Activated CD4-positive, CD25-positive, alpha-beta regulatory T cell (primary cell): Measurements from ENCODE around the gene ARHGAP15.

ENCODE experiments used
- DNase-seq, 4 experiments: peaks; one replicate each; lab custom pipeline; 2025; lab: John Stamatoyannopoulos, UW

Gene ARHGAP15

DNA sequence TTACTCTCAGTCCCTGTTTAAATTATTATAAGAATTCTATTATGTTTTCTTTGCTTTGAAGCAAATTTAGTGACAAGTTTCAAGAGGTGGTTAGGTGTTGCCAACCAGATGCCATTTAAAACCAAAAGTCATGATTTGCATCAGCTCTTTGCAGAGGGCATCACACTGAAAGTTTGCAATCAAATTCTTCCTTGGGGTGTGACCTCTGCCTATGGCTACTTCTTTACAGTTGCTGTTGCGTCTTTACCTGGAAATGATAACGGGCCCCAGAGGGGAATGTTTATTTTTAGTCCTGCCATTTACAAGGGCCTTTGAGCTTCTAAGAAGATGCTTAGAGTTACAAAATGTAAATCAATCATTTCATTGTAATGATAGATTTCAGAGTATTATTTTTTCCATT lies 561.0 kb downstream of the ARHGAP15 start:
- no peak for DNase-seq

DNA sequence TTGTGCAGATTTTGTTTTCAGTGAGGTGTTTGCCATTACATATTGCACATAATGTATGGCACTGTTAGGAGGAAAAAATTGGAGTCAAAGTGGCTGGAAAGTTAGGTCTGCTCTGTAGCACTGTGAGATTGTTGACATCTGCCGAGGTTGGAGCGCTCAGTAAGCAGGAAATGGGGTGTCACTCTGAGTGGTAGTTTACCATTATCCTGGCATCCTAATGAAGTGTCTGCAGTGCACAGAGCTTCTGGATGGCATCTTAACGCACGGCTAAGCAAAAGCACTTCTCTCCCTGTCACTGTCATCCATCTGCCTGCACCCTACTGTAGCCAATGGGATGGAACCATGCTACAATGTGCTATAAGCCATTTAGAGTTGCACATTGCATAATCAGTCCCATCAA lies 561.9 kb downstream of the ARHGAP15 start:
- no peak for DNase-seq

DNA sequence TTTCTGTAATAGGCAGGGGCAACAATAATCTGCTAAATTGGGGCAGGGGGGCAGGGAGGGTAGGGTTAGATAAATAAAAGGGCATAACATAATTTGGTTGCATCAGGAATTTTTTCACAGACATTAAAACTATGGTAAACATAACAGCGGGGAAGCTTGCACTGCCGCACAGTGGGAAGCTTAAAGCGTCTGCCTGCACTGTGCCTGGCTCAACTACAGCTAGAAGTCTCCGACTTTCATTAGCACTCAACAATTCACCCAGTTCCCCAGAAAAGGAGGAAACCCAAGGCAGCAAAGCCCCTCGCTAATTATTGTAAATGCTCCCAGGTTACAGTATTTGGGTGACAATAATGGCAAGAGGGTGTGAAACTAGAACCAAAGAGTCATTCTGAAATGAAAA lies 562.9 kb downstream of the ARHGAP15 start:
- no peak for DNase-seq

- no peak for DNase-seq
Measured at GRCh38 chr2:143692967-143693366, 563.7 kb downstream of the ARHGAP15 start.

GRCh38 chr2:143694335-143694734 lies 565.1 kb downstream of the ARHGAP15 start:
- DNase-seq: no peak

DNA sequence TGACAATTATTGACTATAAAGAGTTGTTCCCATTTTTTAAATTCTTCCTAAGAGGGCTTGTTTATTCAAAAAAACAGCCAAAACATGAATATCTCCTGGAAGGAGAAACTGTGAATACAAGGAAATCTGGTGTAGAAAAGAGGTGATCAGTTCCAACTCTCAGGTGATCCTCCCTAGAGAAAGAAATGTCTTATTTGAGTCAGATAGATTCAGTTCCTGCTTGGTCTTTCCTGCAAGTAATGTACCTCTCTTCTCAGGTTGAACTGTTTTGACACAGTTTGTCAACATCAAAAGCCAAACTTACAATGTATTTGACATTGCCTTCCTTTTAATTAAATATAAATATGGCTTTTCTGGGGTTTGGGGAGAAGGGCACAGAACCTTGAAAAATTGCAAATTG lies 567.4 kb downstream of the ARHGAP15 start:
- no peak for DNase-seq

DNA sequence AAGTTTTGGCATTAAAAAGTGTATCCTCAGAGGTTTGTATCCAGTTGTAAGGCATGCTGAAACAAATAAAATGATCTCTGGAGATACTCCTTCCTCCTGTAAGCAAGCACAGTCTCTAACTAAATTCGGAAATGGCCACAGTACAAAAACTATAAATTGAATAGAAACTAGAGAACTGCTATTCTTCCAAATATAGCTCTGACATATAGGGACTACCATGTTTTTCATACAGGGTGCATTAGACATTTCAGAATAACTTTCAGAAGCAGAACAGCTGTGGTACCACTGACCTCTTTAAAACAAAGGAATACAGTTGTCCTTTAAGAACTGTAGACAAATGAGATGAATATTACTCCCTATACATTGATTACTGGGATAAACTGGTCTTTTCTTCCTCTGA lies 568.5 kb downstream of the ARHGAP15 start:
- DNase-seq: no peak

- DNase-seq: no peak
Measured at GRCh38 chr2:143698352-143698751, 569.1 kb downstream of the ARHGAP15 start.

- no peak for DNase-seq
Measured at GRCh38 chr2:143698888-143699570, 569.8 kb downstream of the ARHGAP15 start.

DNA sequence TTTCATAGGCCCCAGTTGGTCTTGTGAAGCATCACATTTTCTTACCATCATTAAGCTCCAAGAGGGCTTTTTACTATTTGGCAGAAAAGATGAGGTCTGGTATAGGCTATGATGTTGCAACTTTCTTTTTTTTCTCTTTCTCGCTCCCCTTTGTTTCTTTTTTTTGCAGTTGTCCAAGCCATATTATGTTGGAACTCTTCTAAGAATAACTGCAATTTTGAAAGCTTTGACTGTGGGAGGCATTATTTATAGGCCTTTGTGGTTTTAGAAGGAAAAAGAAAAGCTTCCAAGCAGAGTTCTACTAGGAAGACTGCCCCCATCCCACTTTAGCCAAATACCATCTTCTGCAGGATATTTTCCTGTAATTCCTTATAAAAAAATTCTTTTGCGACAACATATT lies 571.6 kb downstream of the ARHGAP15 start:
- DNase-seq: no peak

- DNase-seq: no peak
Measured at GRCh38 chr2:143701785-143702184, 572.6 kb downstream of the ARHGAP15 start.

GRCh38 chr2:143702931-143703330 lies 573.7 kb downstream of the ARHGAP15 start:
- no peak for DNase-seq

GRCh38 chr2:143704451-143705106 lies 575.4 kb downstream of the ARHGAP15 start:
- no peak for DNase-seq

GRCh38 chr2:143705108-143705707 lies 576.0 kb downstream of the ARHGAP15 start:
- no peak for DNase-seq

GRCh38 chr2:143706354-143706753 lies 577.1 kb downstream of the ARHGAP15 start:
- no peak for DNase-seq

GRCh38 chr2:143708682-143709081 lies 579.5 kb downstream of the ARHGAP15 start:
- no peak for DNase-seq

- no peak for DNase-seq
Measured at GRCh38 chr2:143710196-143710595, 581.0 kb downstream of the ARHGAP15 start.

DNA sequence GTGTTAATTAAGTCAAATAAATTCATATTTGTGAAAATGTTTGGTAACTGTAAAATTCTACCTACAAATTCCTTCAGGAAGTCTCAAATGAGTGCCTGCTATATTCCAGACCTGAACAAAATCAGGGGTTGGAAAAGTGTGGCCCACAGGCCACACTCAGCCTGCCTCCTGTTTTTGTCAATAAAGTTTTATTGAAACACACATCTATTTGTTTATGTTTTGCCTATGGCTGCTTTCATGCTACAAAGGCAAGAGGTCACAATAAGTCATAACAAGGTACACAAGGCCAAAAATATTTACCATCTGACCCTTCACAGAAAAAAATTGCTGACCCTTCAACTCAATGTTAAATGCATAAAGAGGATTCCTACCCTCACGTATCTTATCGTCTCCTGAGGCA lies 581.7 kb downstream of the ARHGAP15 start:
- DNase-seq: no peak

- DNase-seq: no peak
Measured at GRCh38 chr2:143716522-143716921, 587.3 kb downstream of the ARHGAP15 start.

DNA sequence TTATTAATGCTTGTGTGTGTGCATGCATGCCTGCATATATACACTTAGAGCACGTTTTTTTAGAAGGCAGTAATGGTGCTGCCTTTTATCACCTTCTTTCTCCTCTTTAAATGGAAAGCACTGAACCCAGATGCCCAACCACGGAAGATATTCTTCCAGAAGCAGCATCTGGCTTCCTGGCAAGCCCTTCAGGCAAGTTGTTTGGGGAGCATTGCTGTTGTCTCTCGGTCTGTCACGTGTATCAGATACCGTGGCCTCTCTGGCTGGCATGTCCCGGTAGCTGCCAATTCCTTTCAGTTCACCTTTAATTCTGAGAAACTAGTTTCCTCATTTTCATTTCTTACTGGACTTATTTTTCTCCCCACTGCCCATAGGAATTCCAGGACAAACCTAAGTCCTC lies 587.8 kb downstream of the ARHGAP15 start:
- DNase-seq: no peak

DNA sequence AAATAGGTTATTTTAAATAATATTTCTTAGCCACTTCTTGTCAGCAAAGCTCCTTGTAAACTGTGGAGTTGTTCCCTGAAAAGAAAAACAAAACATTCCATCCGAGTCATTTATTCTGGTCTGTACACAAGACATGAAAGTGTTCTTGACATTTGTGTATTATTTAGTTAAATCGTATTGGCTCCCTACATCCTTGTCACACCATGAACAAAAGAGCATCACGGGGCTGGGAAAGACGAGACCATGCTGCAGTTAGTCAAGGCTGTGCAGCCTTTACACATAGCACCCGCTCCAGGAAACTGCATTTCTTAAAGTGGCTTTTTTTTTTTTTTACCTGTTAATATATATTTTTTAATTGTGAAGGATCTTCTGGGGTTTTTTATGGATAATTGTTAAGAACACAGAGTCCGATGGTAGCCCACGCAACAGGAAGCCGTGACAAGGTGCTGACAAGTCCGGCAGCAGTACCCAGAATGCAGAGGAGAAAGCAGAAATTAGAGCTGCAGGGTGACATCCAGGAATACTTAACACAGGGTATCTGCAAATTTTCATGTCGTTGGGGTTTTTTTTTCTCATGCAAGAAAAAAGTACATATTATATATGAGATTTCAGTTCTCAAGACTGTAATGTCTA lies 588.4 kb downstream of the ARHGAP15 start:
- DNase-seq: no peak

DNA sequence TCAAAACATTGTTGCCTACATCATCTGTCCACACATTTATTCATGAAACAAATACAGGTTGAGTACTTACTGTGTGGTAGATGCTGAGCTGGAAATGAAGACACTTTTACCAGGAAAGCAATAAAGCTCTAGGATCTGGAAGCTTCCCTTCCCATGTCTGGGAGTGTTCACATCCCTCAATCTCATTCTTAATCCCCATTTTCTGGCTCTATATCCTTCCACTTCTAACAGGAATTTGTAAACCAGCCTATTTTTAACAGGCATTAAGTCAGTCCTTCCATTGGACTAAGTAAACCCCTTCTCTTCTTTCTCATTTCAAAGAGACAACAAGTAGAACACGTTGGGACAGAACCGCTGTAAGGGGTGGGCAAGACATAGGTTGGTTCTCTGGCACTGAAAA lies 589.5 kb downstream of the ARHGAP15 start:
- DNase-seq: no peak

DNA sequence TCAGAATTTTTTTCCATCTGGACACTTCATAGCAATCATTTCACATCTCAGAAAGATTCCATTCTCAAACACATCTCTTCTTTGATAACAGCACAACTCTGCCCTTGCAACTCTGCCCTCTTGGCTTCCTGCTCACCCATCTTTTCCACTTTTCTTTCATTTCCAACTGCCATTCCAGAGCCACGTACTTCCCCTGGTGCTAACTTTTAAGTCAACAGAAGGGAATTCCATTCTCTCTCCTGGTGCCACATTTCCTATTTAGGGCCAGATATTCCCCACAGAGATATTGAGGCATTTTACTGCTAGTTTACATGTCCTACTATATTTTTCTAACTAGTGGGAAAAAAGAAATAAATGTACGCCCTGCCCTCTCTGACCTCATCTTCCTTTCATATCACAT lies 590.2 kb downstream of the ARHGAP15 start:
- no peak for DNase-seq
